Astrocyte (in vitro differentiated cells and primary cell): ENCODE results near the gene PADI3.

ENCODE experiments used
- CTCF ChIP-seq: IDR thresholded peaks from 2 replicates; pipeline ENCODE4 v1.5.1; 2011; ENCODE audit warnings: low read depth, mild to moderate bottlenecking, inconsistent platforms, low read length, moderate library complexity; ENCODE audit not compliant: insufficient read depth
- EZH2 ChIP-seq: IDR thresholded peaks from 2 replicates; pipeline ENCODE4 v1.6.1; 2012; ENCODE audit warnings: mild to moderate bottlenecking, low read length, inconsistent platforms; ENCODE audit not compliant: insufficient read depth

- TF ChIP-seq CTCF (no peak), EZH2 (no peak)
These were observed 41.7 kb downstream of the PADI3 start for GRCh38 chr1:17290553-17290952.
